PC-3 (cell line): ENCODE measurements around the gene C16orf54. TPM values are rescaled to one million over a fixed set of nuclear protein-coding genes. Genes with fewer than 3 reads are reported as not detected.
"Not testable (repeated sequence)": the region's sequence is repeated elsewhere in the genome, so short reads cannot be mapped to it uniquely, and the experiment has no call there.

Experiments
- ATAC-seq: fragments of 200-7000 bp; cut with Tn5 transposase; 2 replicates; pipeline ENCODE4 v1.9.1; 2020; ENCODE audit warnings: mild to moderate bottlenecking, moderate library complexity
- BruUV-seq: library from RNA; stranded (reverse); fragments of 400-500 nt; replicated peaks from 2 replicates; lab custom pipeline; 2021; lab: Mats Ljungman, UMichigan
- CTCF ChIA-PET: fragments of 300-600 bp; sonication (Branson Sonifier 250); formaldehyde crosslinking; loops from one replicate; lab custom pipeline; 2022; ENCODE audit warnings: antibody characterized with exemption; lab: Charles Lee
- POLR2A ChIA-PET: fragments of 300-600 bp; sonication (Branson Sonifier 250); formaldehyde crosslinking; loops from one replicate; lab custom pipeline; 2022; ENCODE audit warnings: antibody characterized with exemption; ENCODE audit not compliant: unreplicated experiment; lab: Charles Lee
- DNase-seq: peaks from one replicate; pipeline ENCODE4 v3.0.0-alpha.2; 2015
- H2AFZ ChIP-seq: fragments of 300-600 bp; sonication (generic); 2 replicates; pipeline ENCODE4 v1.6.0; 2016; ENCODE audit warnings: antibody characterized with exemption, low read length
- H3F3A ChIP-seq: fragments of 300-600 bp; sonication (generic); one replicate; pipeline ENCODE4 v1.6.0; 2017; ENCODE audit warnings: antibody characterized with exemption, low read length, control low read depth, mild to moderate bottlenecking; ENCODE audit not compliant: unreplicated experiment
- H3K27ac ChIP-seq: fragments of 300-600 bp; sonication (generic); 2 replicates; pipeline ENCODE4 v1.5.1; 2016; ENCODE audit warnings: mild to moderate bottlenecking, low read length
- H3K27me3 ChIP-seq: fragments of 300-600 bp; sonication (generic); 2 replicates; pipeline ENCODE4 v1.6.1; 2016; ENCODE audit warnings: low read length, mixed read lengths
- H3K36me3 ChIP-seq: fragments of 300-600 bp; sonication (generic); 2 replicates; pipeline ENCODE4 v1.6.1; 2016; ENCODE audit warnings: low read depth, mixed run types, low read length, mixed read lengths
- H3K4me1 ChIP-seq: fragments of 300-600 bp; sonication (generic); 2 replicates; pipeline ENCODE4 v1.5.1; 2016; ENCODE audit warnings: low read length; ENCODE audit not compliant: insufficient read depth
- H3K4me2 ChIP-seq: fragments of 300-600 bp; sonication (generic); 2 replicates; pipeline ENCODE4 v1.6.0; 2016; ENCODE audit warnings: low read length
- H3K4me3 ChIP-seq: fragments of 300-600 bp; sonication (generic); 2 replicates; pipeline ENCODE4 v1.5.1; 2016; ENCODE audit warnings: mild to moderate bottlenecking, low read length, mixed read lengths
- H3K79me2 ChIP-seq: fragments of 300-600 bp; sonication (generic); 2 replicates; pipeline ENCODE4 v1.6.1; 2017; ENCODE audit warnings: low read length, mixed read lengths
- H3K9ac ChIP-seq: fragments of 300-600 bp; sonication (generic); 2 replicates; pipeline ENCODE4 v1.6.0; 2016; ENCODE audit warnings: mild to moderate bottlenecking, low read length
- H3K9me2 ChIP-seq: fragments of 300-600 bp; sonication (generic); replicated peaks from 2 replicates; pipeline ENCODE4 v1.6.1; 2016; ENCODE audit warnings: mixed run types, low read length, mixed read lengths
- H3K9me3 ChIP-seq: fragments of 300-600 bp; sonication (generic); 2 replicates; pipeline ENCODE4 v1.6.1; 2016; ENCODE audit warnings: low read length, mixed read lengths
- H4K20me1 ChIP-seq: fragments of 300-600 bp; sonication (generic); 2 replicates; pipeline ENCODE4 v1.6.1; 2016; ENCODE audit warnings: low read length, mixed read lengths
- EZH2 ChIP-seq: fragments of 300-600 bp; sonication (generic); IDR thresholded peaks from one replicate; pipeline ENCODE4 v1.6.1; 2017; ENCODE audit warnings: antibody characterized with exemption, mild to moderate bottlenecking, low read length; ENCODE audit not compliant: unreplicated experiment
- EZH2phosphoT487 ChIP-seq: fragments of 300-600 bp; sonication (generic); IDR thresholded peaks from 2 replicates; pipeline ENCODE4 v1.6.1; 2018; ENCODE audit warnings: mild to moderate bottlenecking, antibody characterized with exemption, low read length, borderline replicate concordance
- intact Hi-C: fragments of 100-400 bp; cut with micrococcal nuclease; formaldehyde crosslinking; loops from 2 replicates; pipeline ENCODE4 v1.9.0; 2023
- total RNA-seq: library from RNA; depleted of rRNA; stranded (reverse); fragments of >200 nt; gene quantifications from 2 replicates; pipeline ENCODE4 v1.2.3, GENCODE V29; 2014
- TF ChIP-seq, protein P1 (sequence below): fragments of 300-600 bp; sonication (generic); conservative IDR thresholded peaks from 2 replicates; pipeline ENCODE4 v1.5.1; 2017; ENCODE audit warnings: antibody characterized with exemption, low read depth, mild to moderate bottlenecking, low read length

C16orf54 gene
- total RNA-seq, 1 experiment from 2014 or later, result not detected

DNA sequence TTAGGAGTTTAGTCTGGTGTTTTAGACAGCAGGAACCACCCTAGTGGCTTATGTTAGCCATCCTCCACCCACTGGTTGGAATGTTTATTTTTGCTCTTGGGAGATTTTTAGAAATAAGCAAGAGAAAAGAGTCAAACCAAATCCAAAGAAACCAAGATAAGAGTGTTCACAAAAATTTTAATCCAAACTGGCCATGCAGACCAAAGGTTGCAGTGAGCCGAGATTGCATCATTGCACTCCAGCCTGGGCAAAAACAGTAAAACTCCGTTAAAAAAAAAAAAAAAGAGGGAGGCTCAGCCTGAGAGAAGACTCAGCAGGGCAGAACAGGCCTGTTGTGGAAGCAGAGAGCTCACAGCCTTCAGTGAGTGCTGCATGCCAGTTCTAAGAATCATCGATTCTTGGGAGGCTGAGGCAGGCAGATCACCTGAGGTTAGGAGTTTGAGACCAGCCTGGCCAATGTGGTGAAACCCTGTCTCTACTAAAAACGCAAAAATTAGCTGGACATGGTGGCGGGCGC is 12.2 kb upstream of the C16orf54 start:
- intact Hi-C loops, result no loop called here

DNA sequence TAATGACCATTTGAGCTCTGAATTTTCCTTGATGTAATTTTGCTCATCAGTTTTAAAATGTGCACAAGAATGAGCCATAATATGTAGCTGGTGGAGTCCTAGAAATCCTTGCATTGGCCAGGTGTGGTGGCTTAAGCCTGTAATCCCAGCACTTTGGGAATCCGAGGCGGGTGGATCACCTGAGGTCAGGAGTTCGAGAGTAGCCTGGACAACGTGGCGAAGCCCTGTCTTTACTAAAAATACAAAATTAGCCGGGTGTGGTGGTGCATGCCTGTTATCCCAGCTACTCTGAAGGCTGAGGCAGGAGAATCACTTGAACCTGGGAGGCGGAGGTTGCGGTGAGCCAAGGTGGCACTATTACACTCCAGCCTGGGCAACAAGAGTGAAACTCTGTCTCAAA is 11.3 kb upstream of the C16orf54 start:
- POLR2A ChIA-PET, result not testable (repeated sequence)

More for the DNA sequence above, 12.2 kb upstream of the C16orf54 start:
- ChIA-PET POLR2A (no interaction called here), CTCF (no interaction called here)
- H3K27ac ChIP-seq, result no peak overlapping the region
- ATAC-seq (no peak), DNase-seq (no peak)
- no peaks in the 10 kb centered on the region for H3K36me3 ChIP-seq
- H3K27me3 ChIP-seq, result no peaks in the 10 kb centered on the region
- H3K4me2 ChIP-seq, result no peak overlapping the region
- no peak for TF ChIP-seq EZH2phosphoT487
- TF ChIP-seq, protein P1, sequence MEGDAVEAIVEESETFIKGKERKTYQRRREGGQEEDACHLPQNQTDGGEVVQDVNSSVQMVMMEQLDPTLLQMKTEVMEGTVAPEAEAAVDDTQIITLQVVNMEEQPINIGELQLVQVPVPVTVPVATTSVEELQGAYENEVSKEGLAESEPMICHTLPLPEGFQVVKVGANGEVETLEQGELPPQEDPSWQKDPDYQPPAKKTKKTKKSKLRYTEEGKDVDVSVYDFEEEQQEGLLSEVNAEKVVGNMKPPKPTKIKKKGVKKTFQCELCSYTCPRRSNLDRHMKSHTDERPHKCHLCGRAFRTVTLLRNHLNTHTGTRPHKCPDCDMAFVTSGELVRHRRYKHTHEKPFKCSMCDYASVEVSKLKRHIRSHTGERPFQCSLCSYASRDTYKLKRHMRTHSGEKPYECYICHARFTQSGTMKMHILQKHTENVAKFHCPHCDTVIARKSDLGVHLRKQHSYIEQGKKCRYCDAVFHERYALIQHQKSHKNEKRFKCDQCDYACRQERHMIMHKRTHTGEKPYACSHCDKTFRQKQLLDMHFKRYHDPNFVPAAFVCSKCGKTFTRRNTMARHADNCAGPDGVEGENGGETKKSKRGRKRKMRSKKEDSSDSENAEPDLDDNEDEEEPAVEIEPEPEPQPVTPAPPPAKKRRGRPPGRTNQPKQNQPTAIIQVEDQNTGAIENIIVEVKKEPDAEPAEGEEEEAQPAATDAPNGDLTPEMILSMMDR, result no peak
- no peak for TF ChIP-seq EZH2
- H3K4me3 ChIP-seq, result no peak overlapping the region
- no peaks in the 10 kb centered on the region for H3K9me3 ChIP-seq
- BruUV-seq, result no TSS peak
- no peaks in the 10 kb centered on the region for H3K9me2 ChIP-seq
- no peak overlapping the region for H2AFZ ChIP-seq
- H4K20me1 ChIP-seq, result no peaks in the 10 kb centered on the region
- H3F3A ChIP-seq, result no peaks in the 10 kb centered on the region
- no peak overlapping the region for H3K9ac ChIP-seq
- H3K79me2 ChIP-seq, result no peaks in the 10 kb centered on the region
- no peaks in the 10 kb centered on the region for H3K4me1 ChIP-seq

DNA sequence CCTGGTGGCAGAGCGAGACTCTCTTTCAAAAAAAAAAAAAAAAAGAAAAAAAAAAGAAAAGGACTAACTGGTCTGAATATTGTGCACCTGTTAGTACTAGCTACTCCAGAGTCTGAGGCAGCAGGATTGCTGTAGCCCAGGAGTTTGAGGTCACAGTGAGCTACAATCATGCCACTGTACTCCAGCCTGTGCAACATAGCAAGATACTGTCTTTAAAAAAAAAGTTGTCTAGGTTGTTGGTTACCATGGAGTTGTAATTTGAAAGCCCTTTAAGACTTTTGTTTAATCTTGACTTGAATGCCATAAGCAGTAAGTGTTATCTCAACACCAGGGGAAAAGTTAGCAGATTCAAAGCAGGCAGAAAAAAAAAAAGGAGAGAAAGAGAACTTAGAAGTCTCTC is 10.9 kb upstream of the C16orf54 start:
- no peak overlapping the region for H2AFZ ChIP-seq
- no peaks in the 10 kb centered on the region for H3K9me3 ChIP-seq
- no peaks in the 10 kb centered on the region for H3K27me3 ChIP-seq
- H4K20me1 ChIP-seq, result no peaks in the 10 kb centered on the region
- no peak overlapping the region for H3K27ac ChIP-seq
- TF ChIP-seq EZH2phosphoT487 (no peak), EZH2 (no peak)
- TF ChIP-seq, protein P1, result no peak
- POLR2A ChIA-PET, result no interaction called here
- H3K36me3 ChIP-seq, result no peaks in the 10 kb centered on the region
- no peaks in the 10 kb centered on the region for H3F3A ChIP-seq
- H3K4me1 ChIP-seq, result no peaks in the 10 kb centered on the region
- H3K4me2 ChIP-seq, result no peak overlapping the region
- no TSS peak for BruUV-seq
- CTCF ChIA-PET, result no interaction called here
- no peaks in the 10 kb centered on the region for H3K79me2 ChIP-seq
- no peak overlapping the region for H3K9ac ChIP-seq
- no peaks in the 10 kb centered on the region for H3K9me2 ChIP-seq
- no peak for ATAC-seq
- DNase-seq, result no peak
- H3K4me3 ChIP-seq, result no peak overlapping the region
- intact Hi-C loops, result no loop called here

More for the DNA sequence above, 11.3 kb upstream of the C16orf54 start:
- H3K4me2 ChIP-seq, H3K36me3 ChIP-seq, DNase-seq, H3K9me2 ChIP-seq, H3K4me1 ChIP-seq, H3K9me3 ChIP-seq, H3K79me2 ChIP-seq, H3F3A ChIP-seq, H4K20me1 ChIP-seq, ATAC-seq, H3K9ac ChIP-seq, intact Hi-C loops, H3K27ac ChIP-seq, BruUV-seq, H3K4me3 ChIP-seq, H3K27me3 ChIP-seq, CTCF ChIA-PET, H2AFZ ChIP-seq: not testable (repeated sequence)
